Measurements from ENCODE around the gene SNPH.

The SNPH gene

DNA sequence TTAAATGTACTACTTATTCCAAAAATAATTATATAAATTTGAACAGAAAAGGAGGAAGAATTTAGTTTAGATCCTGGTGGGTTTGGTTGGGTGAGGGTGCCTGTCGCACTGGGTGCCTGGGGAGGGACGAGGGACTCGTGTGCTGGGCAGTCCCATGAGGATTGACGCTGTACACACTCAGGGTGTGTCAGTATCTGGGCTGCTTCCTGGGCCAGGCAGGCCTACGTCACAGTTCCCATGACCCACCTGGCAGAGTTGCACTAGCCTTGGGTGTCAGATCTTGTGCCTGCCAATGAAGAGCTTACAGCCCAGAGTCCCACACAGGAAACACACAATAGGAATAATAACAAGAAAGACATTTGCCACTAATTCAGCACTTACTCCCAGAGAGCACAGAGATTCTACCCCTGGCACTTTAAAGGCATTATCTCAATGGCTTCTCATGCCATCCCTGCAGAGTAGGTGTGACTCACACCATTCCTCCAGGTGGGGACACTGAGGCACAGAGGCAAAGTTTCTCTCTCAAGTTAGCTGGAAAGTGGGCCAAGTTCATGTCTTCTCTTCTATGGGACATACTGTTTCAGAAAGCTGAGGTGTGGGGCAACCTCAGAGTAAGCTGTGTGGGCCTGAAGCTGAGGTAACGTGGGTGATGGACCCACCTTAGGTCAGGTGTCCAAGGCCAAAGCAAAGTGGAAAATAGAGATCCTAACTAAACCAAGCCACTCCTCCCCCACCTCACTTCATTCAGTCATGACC lies 64.2 kb downstream of the SNPH start:
- DNase-seq = no peak
- H3K27ac ChIP-seq = no peak overlapping the region
- H3K27me3 ChIP-seq (ENCODE audit: insufficient read depth, low read depth, severe bottlenecking) = no peaks in the 10 kb centered on the region

GRCh38 chr20:1331101-1331500 lies 65.0 kb downstream of the SNPH start:
- DNase-seq = no peak
- no peak for TF ChIP-seq CTCF (IDR thresholded peaks at IDR 0.05; ENCODE audit: low read depth, low read length)
- H3K9me3 ChIP-seq (ENCODE audit: severe bottlenecking) = no peaks in the 10 kb centered on the region
- no peaks in the 10 kb centered on the region for H3K27me3 ChIP-seq (ENCODE audit: insufficient read depth, low read depth, severe bottlenecking)
- H3K36me3 ChIP-seq = peaks cover 10% of the 10 kb centered on the region
- H3K27ac ChIP-seq = no peak overlapping the region
- H3K4me3 ChIP-seq (ENCODE audit: low read depth, low read length) = no peak overlapping the region

More for the DNA sequence above, 64.2 kb downstream of the SNPH start:
- no peak overlapping the region for H3K4me3 ChIP-seq (ENCODE audit: low read depth, low read length)
- no peaks in the 10 kb centered on the region for H3K9me3 ChIP-seq (ENCODE audit: severe bottlenecking)
- H3K36me3 ChIP-seq = peaks cover 10% of the 10 kb centered on the region
- TF ChIP-seq CTCF (IDR thresholded peaks at IDR 0.05; ENCODE audit: low read depth, low read length) = no peak

DNA sequence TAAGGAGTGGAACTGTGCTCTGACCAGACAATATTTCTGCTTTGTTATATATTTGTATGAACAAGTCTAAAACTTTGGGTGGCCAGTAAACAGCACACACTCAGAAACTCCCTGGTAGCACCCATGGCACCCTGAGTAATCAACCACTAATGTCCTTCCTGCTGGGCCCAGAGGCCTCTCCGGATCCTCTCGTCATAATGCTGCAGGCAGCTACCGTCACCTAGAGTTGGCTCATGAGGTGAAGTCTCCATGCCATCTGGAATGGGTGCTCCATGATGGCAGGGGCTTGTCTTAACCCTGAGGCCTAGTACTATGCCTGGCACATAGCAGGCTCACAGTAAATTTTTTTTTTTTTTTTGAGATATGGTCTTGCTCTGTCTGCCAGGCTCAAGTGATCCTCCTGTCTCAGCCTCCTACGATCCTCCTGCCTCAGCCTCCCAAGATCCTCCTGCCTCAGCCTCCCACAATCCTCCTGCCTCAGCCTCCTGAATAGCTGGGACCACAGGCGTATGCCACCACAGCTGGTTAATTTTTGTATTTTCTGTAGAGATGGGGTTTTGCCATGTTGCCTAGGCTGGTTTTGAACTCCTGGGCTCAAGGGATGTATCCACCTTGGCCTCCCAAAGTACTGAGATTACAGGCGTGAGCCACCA lies 65.8 kb downstream of the SNPH start:
- no peak overlapping the region for H3K27ac ChIP-seq
- no peaks in the 10 kb centered on the region for H3K27me3 ChIP-seq (ENCODE audit: insufficient read depth, low read depth, severe bottlenecking)
- H3K9me3 ChIP-seq (ENCODE audit: severe bottlenecking) = no peaks in the 10 kb centered on the region
- DNase-seq = no peak
- H3K4me3 ChIP-seq (ENCODE audit: low read depth, low read length) = no peak overlapping the region
- H3K36me3 ChIP-seq = peaks cover 5% of the 10 kb centered on the region
- TF ChIP-seq CTCF (IDR thresholded peaks at IDR 0.05; ENCODE audit: low read depth, low read length) = no peak

GRCh38 chr20:1332749-1333300 lies 66.7 kb downstream of the SNPH start:
- Histone ChIP-seq H3K27ac (no peak overlapping the region), H3K4me3 (ENCODE audit: low read depth, low read length) (no peak overlapping the region), H3K9me3 (ENCODE audit: severe bottlenecking) (no peaks in the 10 kb centered on the region), H3K27me3 (ENCODE audit: insufficient read depth, low read depth, severe bottlenecking) (no peaks in the 10 kb centered on the region), H3K36me3 (peaks cover 5% of the 10 kb centered on the region)
- no peak for DNase-seq
- no peak for TF ChIP-seq CTCF (IDR thresholded peaks at IDR 0.05; ENCODE audit: low read depth, low read length)

- H3K36me3 ChIP-seq = peaks cover 5% of the 10 kb centered on the region
- H3K4me3 ChIP-seq (ENCODE audit: low read depth, low read length) = no peak overlapping the region
- TF ChIP-seq CTCF (IDR thresholded peaks at IDR 0.05; ENCODE audit: low read depth, low read length) = no peak
- H3K27ac ChIP-seq = no peak overlapping the region
- H3K9me3 ChIP-seq (ENCODE audit: severe bottlenecking) = no peaks in the 10 kb centered on the region
- no peak for DNase-seq
- H3K27me3 ChIP-seq (ENCODE audit: insufficient read depth, low read depth, severe bottlenecking) = no peaks in the 10 kb centered on the region
Observed at GRCh38 chr20:1333462-1334369, 67.6 kb downstream of the SNPH start.
